Activated naive CD4-positive, alpha-beta T cell treated with anti-CD3 and anti-CD28 coated beads, Interleukin-2, amount 10 ng/mL, durations not matched to agents 7 days and 5 days (primary cell): ENCODE measurements around the gene CISD2.
"Not testable (repeated sequence)": the region's sequence is repeated elsewhere in the genome, so short reads cannot be mapped to it uniquely, and the experiment has no call there.

ENCODE experiments used
- CTCF ChIA-PET: fragments of 350-600 bp; sonication (Branson Sonifier 250); formaldehyde crosslinking; loops from one replicate; lab custom pipeline; 2021; ENCODE audit warnings: antibody characterized with exemption; lab: Charles Lee
- DNase-seq: peaks from one replicate; pipeline ENCODE4 v3.0.0-alpha.2; 2020
- H3K27ac Mint-ChIP-seq: one replicate; pipeline ENCODE4 v1.8.0; 2021; ENCODE audit warnings: mild to moderate bottlenecking, moderate library complexity, mixed read lengths
- H3K27me3 Mint-ChIP-seq: one replicate; pipeline ENCODE4 v1.8.0; 2021; ENCODE audit warnings: mild to moderate bottlenecking, mixed read lengths
- H3K36me3 Mint-ChIP-seq: one replicate; pipeline ENCODE4 v1.8.0; 2021; ENCODE audit warnings: mixed read lengths
- H3K4me1 Mint-ChIP-seq: one replicate; pipeline ENCODE4 v1.8.0; 2021; ENCODE audit warnings: mixed read lengths
- H3K4me3 Mint-ChIP-seq: one replicate; pipeline ENCODE4 v1.8.0; 2021; ENCODE audit warnings: mild to moderate bottlenecking, moderate library complexity, mixed read lengths
- H3K9me3 Mint-ChIP-seq: one replicate; pipeline ENCODE4 v1.8.0; 2021; ENCODE audit warnings: mixed read lengths

CISD2 gene

DNA sequence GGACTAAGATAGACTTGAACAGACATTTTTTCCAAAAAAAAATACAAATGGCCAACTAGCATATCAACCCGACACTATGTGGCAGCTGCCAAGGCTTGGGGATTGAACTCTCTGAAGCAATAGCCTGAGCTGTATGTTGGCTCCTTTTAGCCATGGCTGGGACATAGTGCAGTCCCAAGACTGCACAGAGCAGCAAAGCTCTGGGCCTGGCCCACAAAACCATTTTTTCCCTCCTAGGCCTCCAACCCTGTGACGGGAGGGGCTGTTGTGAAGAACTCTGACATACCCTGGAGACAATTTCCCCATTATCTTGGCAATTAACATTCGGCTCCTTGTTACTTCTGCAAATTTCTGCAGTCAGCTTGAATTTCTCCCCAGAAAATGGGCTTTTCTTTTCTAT, 50.1 kb downstream of the CISD2 start:
- CTCF ChIA-PET: no interaction called here

DNA sequence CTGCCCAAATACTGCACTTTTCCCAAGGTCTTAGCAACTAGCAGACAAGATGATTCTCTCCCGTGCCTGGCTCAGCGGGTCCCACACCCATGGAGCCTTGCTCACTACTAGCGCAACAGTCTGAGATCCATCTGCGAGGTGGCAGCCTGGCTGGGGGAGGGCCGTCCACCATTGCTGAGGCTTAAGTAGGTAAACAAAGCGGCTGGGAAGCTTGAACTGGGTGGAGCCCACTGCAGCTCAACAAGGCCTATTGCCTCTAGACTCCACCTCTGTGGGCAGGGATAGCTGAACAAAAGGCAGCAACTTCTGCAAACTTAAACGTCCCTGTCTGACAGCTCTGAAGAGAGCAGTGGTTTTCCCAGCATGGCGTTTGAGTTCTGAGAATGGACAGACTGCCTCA, 50.9 kb downstream of the CISD2 start:
- CTCF ChIA-PET, H3K4me3 Mint-ChIP-seq, H3K4me1 Mint-ChIP-seq, DNase-seq, H3K27me3 Mint-ChIP-seq, H3K27ac Mint-ChIP-seq, H3K36me3 Mint-ChIP-seq: not testable (repeated sequence)
- H3K9me3 Mint-ChIP-seq: peaks cover 19% of the 10 kb centered on the region

More for the DNA sequence above, 50.1 kb downstream of the CISD2 start:
- H3K9me3 Mint-ChIP-seq: peaks cover 24% of the 10 kb centered on the region
- H3K27ac Mint-ChIP-seq: no peak overlapping the region
- no peak for DNase-seq
- H3K4me3 Mint-ChIP-seq: no peak overlapping the region
- H3K4me1 Mint-ChIP-seq: no peaks in the 10 kb centered on the region
- peaks cover 8% of the 10 kb centered on the region for H3K36me3 Mint-ChIP-seq
- H3K27me3 Mint-ChIP-seq: no peaks in the 10 kb centered on the region

DNA sequence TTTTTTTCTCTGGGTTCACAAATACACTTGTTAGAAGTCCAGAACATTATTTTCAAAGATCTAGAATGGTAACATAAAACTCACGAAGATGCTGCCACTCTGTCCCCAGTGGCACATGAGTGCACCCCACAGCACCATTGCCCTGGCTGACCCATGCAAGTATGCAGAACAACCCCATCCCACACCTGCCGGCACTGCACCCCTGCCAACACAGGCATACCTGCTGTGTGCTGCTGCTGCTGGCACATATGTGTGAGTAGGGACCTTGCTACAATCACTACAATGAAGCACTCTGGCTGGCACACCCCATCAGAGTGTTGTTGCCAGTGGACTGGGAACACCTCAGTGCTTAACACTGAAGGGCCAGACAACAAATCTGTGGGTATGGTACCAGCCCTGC, 66.9 kb downstream of the CISD2 start:
- CTCF ChIA-PET: no interaction called here
- no peaks in the 10 kb centered on the region for H3K27me3 Mint-ChIP-seq

DNA sequence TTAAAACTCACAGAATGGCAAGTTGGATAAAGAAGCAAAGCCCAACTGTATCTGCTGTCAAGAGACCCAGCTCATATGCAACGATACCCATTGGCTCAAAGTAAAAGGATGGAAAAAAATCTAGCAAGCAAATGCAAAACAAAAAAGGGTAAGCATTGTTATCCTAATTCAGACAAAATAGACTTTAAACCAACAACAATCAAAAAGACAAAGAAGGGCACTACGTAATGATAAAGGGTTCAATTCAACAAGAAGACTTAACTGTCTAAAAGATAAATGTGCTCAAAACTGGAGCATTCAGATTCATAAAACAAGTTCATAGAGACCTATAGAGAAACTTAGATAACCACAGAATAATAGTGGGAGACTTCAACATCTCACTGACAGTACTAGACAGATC, 69.3 kb downstream of the CISD2 start:
- H3K27ac Mint-ChIP-seq, H3K36me3 Mint-ChIP-seq, CTCF ChIA-PET, H3K27me3 Mint-ChIP-seq, H3K4me3 Mint-ChIP-seq, H3K4me1 Mint-ChIP-seq, DNase-seq, H3K9me3 Mint-ChIP-seq: not testable (repeated sequence)

More for the DNA sequence above, 66.9 kb downstream of the CISD2 start:
- H3K4me3 Mint-ChIP-seq: no peak overlapping the region
- H3K36me3 Mint-ChIP-seq: peaks cover 2% of the 10 kb centered on the region
- no peaks in the 10 kb centered on the region for H3K4me1 Mint-ChIP-seq
- DNase-seq: no peak
- H3K9me3 Mint-ChIP-seq: no peaks in the 10 kb centered on the region
- no peak overlapping the region for H3K27ac Mint-ChIP-seq
